K562 (cell line): Measurements from ENCODE around the gene CELSR3. TPM values are rescaled to one million over a fixed set of nuclear protein-coding genes. Genes with fewer than 3 reads are reported as not detected.

ENCODE experiments used
- CHD7 ChIP-seq: fragments of 200-600 bp; sonication (generic); IDR thresholded peaks from one replicate; pipeline ENCODE4 v1.6.1; 2012; ENCODE audit warnings: mild to moderate bottlenecking, low read depth, low read length, inconsistent platforms
- EP400 ChIP-seq: fragments of 450-650 bp; IDR thresholded peaks from 2 replicates; pipeline ENCODE4 v1.6.1; 2017; ENCODE audit warnings: antibody characterized with exemption, mild to moderate bottlenecking, moderate library complexity
- FOXM1 ChIP-seq, 2 experiments: fragments of 450-650 bp in 1 of 2; sonication (generic) in 1 of 2; formaldehyde crosslinking in 1 of 2; IDR thresholded peaks; 2 replicates each; pipeline versions ENCODE4 v1.6.1 to v1.9.0; 2017 to 2022; ENCODE audit warnings: low read depth in 2 of 2, mild to moderate bottlenecking in 2 of 2, missing genetic modification reagents in 1 of 2, moderate library complexity in 1 of 2
- GATA2 ChIP-seq: sonication (generic); formaldehyde crosslinking; IDR thresholded peaks from 2 replicates; pipeline ENCODE4 v1.4.0; 2020; ENCODE audit warnings: mild to moderate bottlenecking, missing genetic modification reagents
- SIN3B ChIP-seq: fragments of 450-650 bp; IDR thresholded peaks from 2 replicates; pipeline ENCODE4 v1.6.1; 2017; ENCODE audit warnings: low read depth, mild to moderate bottlenecking, moderate library complexity
- SIRT6 ChIP-seq: IDR thresholded peaks from one replicate; pipeline ENCODE4 v1.6.1; 2012; ENCODE audit warnings: low read depth, mild to moderate bottlenecking, control low read depth, inconsistent platforms, low read length, moderate library complexity
- SUPT5H ChIP-seq: fragments of 450-650 bp; IDR thresholded peaks from 2 replicates; pipeline ENCODE4 v1.6.1; 2016
- TAF9B ChIP-seq: fragments of 450-650 bp; IDR thresholded peaks from 2 replicates; pipeline ENCODE4 v1.6.1; 2018; ENCODE audit warnings: mild to moderate bottlenecking; ENCODE audit not compliant: partially characterized antibody
- ZBTB17 ChIP-seq: fragments of 450-650 bp; formaldehyde crosslinking; IDR thresholded peaks from 2 replicates; pipeline ENCODE4 v1.4.0; 2020; ENCODE audit warnings: mild to moderate bottlenecking
- ZNF174 ChIP-seq: fragments of 250-450 bp; sonication (Bioruptor Pico); IDR thresholded peaks from 2 replicates; pipeline ENCODE4 v1.4.0; 2020; ENCODE audit warnings: mild to moderate bottlenecking
- ZNF263 ChIP-seq: sonication (generic); formaldehyde crosslinking; IDR thresholded peaks from 2 replicates; pipeline ENCODE4 v1.8.0; 2022; ENCODE audit warnings: mild to moderate bottlenecking, missing genetic modification reagents, borderline replicate concordance
- ZNF398 ChIP-seq: fragments of 250-450 bp; sonication (Bioruptor Pico); IDR thresholded peaks from 2 replicates; pipeline ENCODE4 v1.8.0; 2021; ENCODE audit warnings: moderate library complexity, mild to moderate bottlenecking, inconsistent platforms
- ZNF445 ChIP-seq: fragments of 250-450 bp; sonication (Bioruptor Pico); IDR thresholded peaks from 2 replicates; pipeline ENCODE4 v1.4.0; 2020; ENCODE audit warnings: low read depth, mild to moderate bottlenecking, moderate library complexity
- ZNF778 ChIP-seq: fragments of 450-650 bp; formaldehyde crosslinking; IDR thresholded peaks from 2 replicates; pipeline ENCODE4 v1.4.0; 2020; ENCODE audit warnings: mild to moderate bottlenecking, moderate library complexity
- polyA plus RNA-seq, 8 experiments: library from polyadenylated mRNA; depleted of rRNA in 4 of 8; stranded (reverse) in 5 of 8; unstranded in 3 of 8; fragments of >200 nt; fragmentation: Nextera tagmentation in 2 of 8; fragmentation: Illumina TruSeq in 1 of 8; extraction: Ambion mirVana in 2 of 8; extraction: Trizol in 1 of 8; gene quantifications; 2 replicates each; pipeline versions ENCODE4 v1.2.1 to v1.2.3, GENCODE V29; 2011 to 2014; ENCODE audit warnings: inconsistent platforms in 1 of 8, missing spikeins in 1 of 8
- total RNA-seq, 7 experiments: library from RNA; depleted of rRNA in 6 of 7; stranded (reverse); fragments of >200 nt in 6 of 7; fragmentation: Illumina TruSeq in 2 of 7; extraction: Trizol in 2 of 7; gene quantifications; 2 replicates each; pipeline versions ENCODE4 v1.2.1 to v1.2.3, GENCODE V29; 2011 to 2021; ENCODE audit warnings: low replicate concordance in 1 of 7

CELSR3 gene
- total and polyA plus RNA-seq, 9 of the 15 experiments (the other 6 are each of a cell fraction or from before 2014, with no cell fraction given), result 0.10 to 2.7 (median 0.76) TPM

GRCh38 chr3:48685603-48686511 lies 23.2 kb upstream of the CELSR3 start, which contains the start of gene NCKIPSD (continued):
- TF ChIP-seq ZNF398, result no peak
- no peak for TF ChIP-seq ZNF778 (CRISPR knock-in tag)
- peak; percentile 81 for TF ChIP-seq ZBTB17 (CRISPR knock-in tag)
- no peak for TF ChIP-seq CHD7
- no peak for TF ChIP-seq ZNF445 (CRISPR knock-in tag)
- no peak for TF ChIP-seq ZNF174 (CRISPR knock-in tag)
- peak; percentile 26; the same call in 1 of the 2 replicates for TF ChIP-seq ZNF263 (CRISPR knock-in tag)
- TF ChIP-seq TAF9B, result no peak
- TF ChIP-seq FOXM1 (IDR thresholded peaks at IDR 0.05; ENCODE audit: low read depth), result no peak
- TF ChIP-seq FOXM1 (CRISPR knock-in tag; IDR thresholded peaks at IDR 0.05; ENCODE audit: low read depth), result 0 out of 2 replicates have a peak, but pooled peaks have one; percentile 52
- peak; percentile 91 for TF ChIP-seq GATA2 (CRISPR knock-in tag)
- TF ChIP-seq SIRT6, result no peak
- TF ChIP-seq SUPT5H, result peak; percentile 65; the same call in 1 of the 2 replicates
- TF ChIP-seq SIN3B, result 0 out of 2 replicates have a peak, but pooled peaks have one; percentile 33
- peak; percentile 57; the same call in 1 of the 2 replicates for TF ChIP-seq EP400
